Loucy (cell line): ENCODE data around the gene PTPRQ.

Experiments
- H2AFZ ChIP-seq: fragments of 200-600 bp; sonication (generic); 2 replicates; pipeline ENCODE4 v1.6.0; 2016; ENCODE audit warnings: antibody characterized with exemption, mild to moderate bottlenecking, low read length, moderate library complexity
- H3F3A ChIP-seq: fragments of 200-600 bp; 2 replicates; pipeline ENCODE4 v1.6.0; 2016; ENCODE audit warnings: antibody characterized with exemption, low read depth, mild to moderate bottlenecking
- H3K27me3 ChIP-seq: fragments of 200-600 bp; sonication (generic); 2 replicates; pipeline ENCODE4 v1.6.1; 2014; ENCODE audit warnings: low read length, mild to moderate bottlenecking; ENCODE audit not compliant: insufficient read depth, poor library complexity, severe bottlenecking
- H3K36me3 ChIP-seq: fragments of 200-600 bp; sonication (generic); 2 replicates; pipeline ENCODE4 v1.6.1; 2016; ENCODE audit warnings: low read length; ENCODE audit not compliant: insufficient read depth
- H3K4me1 ChIP-seq: fragments of 200-600 bp; sonication (generic); 2 replicates; pipeline ENCODE4 v1.5.1; 2014; ENCODE audit warnings: low read length, mild to moderate bottlenecking; ENCODE audit not compliant: insufficient read depth, poor library complexity, severe bottlenecking
- H3K4me2 ChIP-seq: fragments of 200-600 bp; sonication (generic); 2 replicates; pipeline ENCODE4 v1.6.0; 2014; ENCODE audit warnings: antibody characterized with exemption, low read length, low read depth, mild to moderate bottlenecking; ENCODE audit not compliant: poor library complexity, severe bottlenecking
- H3K4me3 ChIP-seq: fragments of 200-600 bp; sonication (generic); 2 replicates; pipeline ENCODE4 v1.5.1; 2014; ENCODE audit warnings: low read length, mild to moderate bottlenecking, mixed read lengths; ENCODE audit not compliant: poor library complexity, severe bottlenecking
- H3K79me2 ChIP-seq: fragments of 200-600 bp; sonication (generic); 2 replicates; pipeline ENCODE4 v1.6.1; 2014; ENCODE audit warnings: low read length; ENCODE audit not compliant: insufficient read depth
- H3K9ac ChIP-seq: fragments of 200-600 bp; sonication (generic); 2 replicates; pipeline ENCODE4 v1.6.0; 2014; ENCODE audit warnings: mild to moderate bottlenecking, low read depth, low read length, moderate library complexity; ENCODE audit not compliant: poor library complexity, severe bottlenecking
- H3K9me2 ChIP-seq: fragments of 200-600 bp; sonication (generic); replicated peaks from 2 replicates; pipeline ENCODE4 v1.6.1; 2016; ENCODE audit warnings: low read depth, low read length, mixed read lengths
- H3K9me3 ChIP-seq: fragments of 200-600 bp; sonication (generic); 2 replicates; pipeline ENCODE4 v1.6.1; 2014; ENCODE audit warnings: mild to moderate bottlenecking, antibody characterized with exemption, low read length, low read depth; ENCODE audit not compliant: insufficient read depth
- H4K20me1 ChIP-seq: fragments of 200-600 bp; sonication (generic); 2 replicates; pipeline ENCODE4 v1.6.0; 2014; ENCODE audit warnings: antibody characterized with exemption, low read length, mild to moderate bottlenecking; ENCODE audit not compliant: insufficient read depth, poor library complexity, severe bottlenecking
- EZH2phosphoT487 ChIP-seq: fragments of 200-600 bp; IDR thresholded peaks from 2 replicates; pipeline ENCODE4 v1.6.1; 2018; ENCODE audit warnings: antibody characterized with exemption, mild to moderate bottlenecking, moderate library complexity, borderline replicate concordance
- TF ChIP-seq, protein P1 (sequence below): fragments of 200-600 bp; sonication (generic); conservative IDR thresholded peaks from 2 replicates; pipeline ENCODE4 v1.5.1; 2014; ENCODE audit warnings: mild to moderate bottlenecking, antibody characterized with exemption, low read length

Gene PTPRQ

DNA sequence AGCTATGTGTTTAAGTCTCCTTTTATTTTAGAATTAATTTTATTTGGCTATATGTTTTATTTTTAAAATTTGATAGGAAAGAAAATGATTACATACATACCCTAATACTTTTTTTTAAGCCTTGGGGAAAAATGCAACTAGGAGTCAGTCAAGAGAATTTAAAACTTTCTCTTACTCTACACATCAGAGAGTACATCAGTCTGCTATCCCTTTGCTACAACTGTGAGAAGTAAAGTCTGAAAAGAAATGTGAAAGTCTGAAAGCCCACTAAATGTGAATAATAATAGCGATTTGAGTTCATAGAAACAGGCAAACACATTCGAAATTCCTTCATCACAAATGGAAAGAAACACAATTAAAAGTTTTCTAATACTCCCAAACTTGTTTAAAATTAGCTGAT lies 95.0 kb downstream of the PTPRQ start:
- H3F3A ChIP-seq, result no peaks in the 10 kb centered on the region
- no peaks in the 10 kb centered on the region for H3K36me3 ChIP-seq

GRCh38 chr12:80549298-80549697 lies 105.3 kb downstream of the PTPRQ start:
- Histone ChIP-seq H3K9me3 (no peaks in the 10 kb centered on the region), H3K4me1 (no peaks in the 10 kb centered on the region), H3K79me2 (no peaks in the 10 kb centered on the region), H3K9me2 (no peaks in the 10 kb centered on the region), H3K4me3 (no peak overlapping the region), H2AFZ (no peak overlapping the region), H3K27me3 (no peaks in the 10 kb centered on the region), H3K36me3 (no peaks in the 10 kb centered on the region), H3F3A (no peaks in the 10 kb centered on the region), H3K9ac (no peak overlapping the region), H4K20me1 (no peaks in the 10 kb centered on the region), H3K4me2 (no peak overlapping the region)
- no peak for TF ChIP-seq EZH2phosphoT487
- TF ChIP-seq, protein P1, sequence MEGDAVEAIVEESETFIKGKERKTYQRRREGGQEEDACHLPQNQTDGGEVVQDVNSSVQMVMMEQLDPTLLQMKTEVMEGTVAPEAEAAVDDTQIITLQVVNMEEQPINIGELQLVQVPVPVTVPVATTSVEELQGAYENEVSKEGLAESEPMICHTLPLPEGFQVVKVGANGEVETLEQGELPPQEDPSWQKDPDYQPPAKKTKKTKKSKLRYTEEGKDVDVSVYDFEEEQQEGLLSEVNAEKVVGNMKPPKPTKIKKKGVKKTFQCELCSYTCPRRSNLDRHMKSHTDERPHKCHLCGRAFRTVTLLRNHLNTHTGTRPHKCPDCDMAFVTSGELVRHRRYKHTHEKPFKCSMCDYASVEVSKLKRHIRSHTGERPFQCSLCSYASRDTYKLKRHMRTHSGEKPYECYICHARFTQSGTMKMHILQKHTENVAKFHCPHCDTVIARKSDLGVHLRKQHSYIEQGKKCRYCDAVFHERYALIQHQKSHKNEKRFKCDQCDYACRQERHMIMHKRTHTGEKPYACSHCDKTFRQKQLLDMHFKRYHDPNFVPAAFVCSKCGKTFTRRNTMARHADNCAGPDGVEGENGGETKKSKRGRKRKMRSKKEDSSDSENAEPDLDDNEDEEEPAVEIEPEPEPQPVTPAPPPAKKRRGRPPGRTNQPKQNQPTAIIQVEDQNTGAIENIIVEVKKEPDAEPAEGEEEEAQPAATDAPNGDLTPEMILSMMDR, result no peak

More for the DNA sequence above, 95.0 kb downstream of the PTPRQ start:
- Histone ChIP-seq H3K4me1 (no peaks in the 10 kb centered on the region), H3K9ac (no peak overlapping the region), H3K4me2 (no peak overlapping the region), H3K9me2 (no peaks in the 10 kb centered on the region), H3K27me3 (no peaks in the 10 kb centered on the region), H3K4me3 (no peak overlapping the region), H3K79me2 (no peaks in the 10 kb centered on the region), H4K20me1 (no peaks in the 10 kb centered on the region), H2AFZ (no peak overlapping the region), H3K9me3 (no peaks in the 10 kb centered on the region)
- TF ChIP-seq EZH2phosphoT487, result no peak
- TF ChIP-seq, protein P1, result no peak

DNA sequence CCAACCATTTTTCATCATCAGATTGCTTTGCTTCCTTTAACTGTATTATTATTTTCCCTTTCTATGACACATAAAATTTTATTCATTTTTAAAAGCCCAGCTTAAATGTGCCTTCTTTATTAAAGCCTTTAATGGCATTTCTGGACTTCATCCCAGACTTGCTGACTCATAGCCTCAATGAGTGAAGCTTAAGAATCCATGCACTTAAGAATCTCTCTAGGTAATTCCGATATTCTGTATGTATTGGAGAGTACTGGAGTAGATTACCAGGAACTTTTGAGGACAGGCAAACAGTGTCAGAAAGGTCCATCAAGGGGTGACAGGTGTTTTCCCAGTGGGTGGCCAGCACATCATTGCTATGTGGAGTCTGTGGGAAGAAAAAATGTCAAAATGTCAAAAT lies 107.9 kb downstream of the PTPRQ start:
- TF ChIP-seq EZH2phosphoT487, result no peak
- TF ChIP-seq, protein P1, result no peak
- Histone ChIP-seq H3K9ac (no peak overlapping the region), H3K9me3 (no peaks in the 10 kb centered on the region), H2AFZ (no peak overlapping the region), H3F3A (no peaks in the 10 kb centered on the region), H4K20me1 (no peaks in the 10 kb centered on the region), H3K27me3 (no peaks in the 10 kb centered on the region), H3K4me1 (no peaks in the 10 kb centered on the region), H3K9me2 (no peaks in the 10 kb centered on the region), H3K36me3 (no peaks in the 10 kb centered on the region), H3K4me2 (no peak overlapping the region), H3K79me2 (no peaks in the 10 kb centered on the region), H3K4me3 (no peak overlapping the region)
